ENCODE results near the gene TMEM8B.
"Not testable (repeated sequence)": the region's sequence is repeated elsewhere in the genome, so short reads cannot be mapped to it uniquely, and the experiment has no call there.

TMEM8B gene

DNA sequence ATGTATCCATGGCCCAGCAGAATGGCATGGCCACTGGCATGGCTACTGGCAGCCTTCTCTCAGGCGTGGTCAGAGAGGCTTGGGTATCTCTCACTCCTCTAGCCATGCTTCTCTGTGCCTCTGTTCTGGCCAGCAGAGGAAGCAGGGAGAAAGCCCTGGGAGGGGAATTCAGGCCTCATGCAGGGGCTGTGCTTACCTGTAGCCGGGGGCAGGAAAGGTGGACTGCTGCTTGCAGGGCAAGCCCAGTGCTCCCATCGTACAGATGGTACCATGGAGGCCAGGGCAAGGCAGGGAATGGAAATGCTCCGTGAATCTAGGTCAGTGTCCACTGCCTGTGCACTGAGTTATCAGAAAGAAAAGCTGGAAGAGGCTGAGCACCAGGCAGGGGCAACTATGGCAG, 38.5 kb downstream of the TMEM8B start:
- no peak for DNase-seq

DNA sequence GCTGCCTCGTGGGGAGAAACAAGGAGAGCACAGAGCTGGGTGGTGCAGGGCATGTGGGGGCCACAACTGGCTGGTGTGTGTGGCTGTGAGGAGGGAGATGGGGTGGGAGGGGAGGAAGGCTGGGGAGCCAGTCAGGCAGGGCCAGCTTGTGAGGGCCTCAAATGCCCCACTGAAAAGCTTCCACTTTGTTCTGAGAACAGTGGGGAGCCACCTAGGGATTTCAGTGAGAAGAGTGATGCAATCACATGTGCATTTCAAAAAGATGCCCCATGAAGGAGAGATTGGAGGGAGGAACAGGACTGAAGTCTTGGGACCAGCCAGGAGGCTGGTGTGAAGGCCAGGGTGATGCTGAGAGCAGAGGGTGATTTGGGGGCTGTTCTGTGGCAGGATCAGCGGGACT, 39.9 kb downstream of the TMEM8B start:
- DNase-seq, result no peak

DNA sequence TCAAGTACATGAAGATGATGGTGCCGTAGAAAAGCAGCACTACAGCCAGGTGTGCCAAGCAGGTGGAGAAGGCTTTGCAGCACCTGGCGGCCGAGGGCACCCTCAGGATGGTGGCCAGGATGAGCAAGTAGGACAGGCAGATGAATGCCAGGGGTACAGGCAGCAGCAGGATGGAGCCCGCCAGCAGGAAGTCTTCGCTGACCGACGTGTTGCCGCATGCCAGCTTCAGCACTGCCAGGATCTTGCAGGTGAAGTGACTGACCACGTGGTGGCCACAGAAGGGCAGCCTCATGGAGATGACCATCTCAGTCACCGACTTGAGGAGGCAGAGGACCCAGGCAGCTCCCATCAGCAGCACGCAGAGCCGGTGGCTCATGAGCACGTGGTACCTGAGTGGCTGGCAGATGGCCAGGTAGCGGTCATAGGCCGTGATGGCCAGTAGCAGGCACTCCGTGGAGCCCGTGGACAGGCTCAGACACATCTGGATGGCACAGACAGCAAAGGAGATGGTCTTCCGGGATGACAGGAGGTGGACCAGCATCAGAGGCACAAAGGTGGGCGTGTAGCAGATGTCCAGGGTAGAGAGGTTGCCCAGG, 40.7 kb downstream of the TMEM8B start:
- DNase-seq, result no peak

DNA sequence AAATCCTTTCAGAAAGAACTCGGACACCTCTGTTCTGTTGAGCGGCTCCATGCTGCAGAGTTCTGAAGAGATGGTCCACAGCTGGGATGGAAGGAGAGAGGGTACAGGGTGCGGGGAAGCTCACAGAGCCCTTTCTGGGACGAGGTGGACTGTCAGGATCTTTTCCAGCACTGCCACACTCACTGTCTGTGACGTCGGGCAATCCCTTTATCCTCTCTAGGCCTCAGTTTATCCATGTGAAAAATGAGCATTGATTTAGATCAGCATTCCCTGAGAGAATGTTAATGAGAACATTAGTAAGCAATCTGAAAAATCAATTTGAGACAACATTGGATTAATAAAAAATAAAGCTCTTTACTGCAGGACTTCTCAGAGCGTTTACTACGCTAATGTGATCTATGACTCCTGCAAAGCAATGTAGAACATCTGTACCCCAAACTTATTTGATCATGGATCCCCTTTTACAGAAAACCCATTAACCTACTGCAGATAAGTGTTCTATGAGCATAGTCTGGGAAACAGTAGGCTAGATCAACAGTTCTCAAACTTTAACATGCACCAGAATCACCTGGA, 41.4 kb downstream of the TMEM8B start, which contains the start of gene OR13J1:
Gene OR13J1, minus strand, starts transcription at position 51 of the 573 bp plus-strand sequence. Its CDS starts 0 bp downstream, at position 51.
- no peak for DNase-seq

DNA sequence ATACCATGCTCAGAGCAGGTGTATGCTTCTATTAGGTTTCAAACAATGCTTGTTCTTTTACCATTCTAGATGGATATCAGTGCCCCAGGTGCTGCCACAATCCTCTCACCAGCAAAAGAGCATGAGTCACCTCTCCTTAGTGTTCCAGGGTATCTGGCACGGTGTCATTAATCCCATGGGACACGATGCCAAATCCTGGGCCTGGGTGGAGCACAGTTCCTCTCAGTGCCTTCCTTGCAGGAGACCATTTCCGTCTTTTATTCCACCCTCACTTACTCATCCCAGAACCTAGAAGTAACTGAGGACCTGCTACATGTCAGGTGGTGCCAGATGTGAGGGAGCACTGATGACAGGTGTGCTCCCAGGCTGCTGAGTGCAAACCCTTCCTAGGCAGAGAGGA, 42.5 kb downstream of the TMEM8B start:
- DNase-seq, result no peak

DNA sequence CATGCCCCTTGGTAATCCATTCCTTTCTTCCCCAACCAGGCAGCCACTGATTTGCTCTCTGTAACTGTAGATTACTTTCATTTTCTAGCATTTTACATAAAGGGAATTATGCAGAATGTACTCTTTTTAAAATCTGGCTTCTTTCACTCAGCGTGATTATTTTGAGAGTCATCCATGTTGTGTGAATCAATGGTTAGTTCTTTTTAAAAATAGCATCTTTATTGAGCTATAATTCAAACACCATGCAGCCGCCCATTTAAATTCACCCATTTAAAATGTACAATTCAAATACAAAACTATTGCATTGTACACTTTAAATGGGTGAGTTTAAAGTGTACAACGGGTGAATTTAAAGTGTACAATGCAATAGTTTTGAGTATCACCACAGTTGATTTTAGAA, 43.5 kb downstream of the TMEM8B start:
- DNase-seq, result no peak

DNA sequence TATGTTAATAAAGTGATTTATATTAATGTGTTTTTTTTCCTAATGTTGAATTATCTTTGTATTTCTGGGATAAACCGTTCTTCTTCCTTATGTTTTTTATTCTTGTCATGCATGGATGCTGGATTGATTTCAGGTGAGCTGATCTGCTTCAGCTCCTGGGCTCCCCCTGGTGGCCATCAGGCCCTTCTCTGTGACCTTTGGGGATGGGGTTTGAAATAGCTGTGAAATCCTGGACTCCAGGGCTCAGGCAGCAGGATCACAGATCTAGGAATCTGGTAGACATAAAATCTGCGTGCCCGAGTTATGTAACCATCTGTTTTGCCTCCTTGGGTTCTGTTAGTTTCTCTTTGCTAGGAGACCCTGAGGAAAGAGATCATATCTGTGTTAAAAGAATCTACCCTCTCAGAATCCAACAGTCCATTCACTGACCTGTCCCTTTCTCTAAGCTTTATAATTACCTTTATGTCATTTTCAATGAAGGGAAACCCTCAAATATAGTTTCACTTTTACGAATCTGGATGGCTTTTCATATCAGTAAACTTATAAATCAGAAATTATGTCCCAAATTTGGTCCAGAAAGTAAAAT, 53.3 kb downstream of the TMEM8B start:
- DNase-seq, result peak; percentile 87

DNA sequence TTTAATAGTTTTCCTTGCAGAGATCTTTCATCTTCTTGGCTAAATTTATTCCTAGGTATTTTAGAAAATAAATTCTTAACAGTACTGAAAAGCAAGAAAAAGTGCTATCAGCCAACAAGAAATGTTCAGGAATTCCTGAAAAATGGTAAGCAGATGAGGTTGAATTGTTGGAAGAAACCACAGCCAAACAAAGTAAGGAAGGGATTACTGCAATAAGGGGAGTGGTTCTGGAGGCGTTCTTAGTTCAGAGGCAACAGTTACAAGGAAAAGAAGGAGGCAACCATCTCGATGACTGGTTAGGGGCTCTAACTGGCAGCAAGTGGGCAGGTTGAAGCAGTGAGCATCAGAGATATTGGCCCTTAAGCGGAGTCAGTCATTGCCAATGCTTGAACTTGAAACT, 54.0 kb downstream of the TMEM8B start:
- no peak for DNase-seq

DNA sequence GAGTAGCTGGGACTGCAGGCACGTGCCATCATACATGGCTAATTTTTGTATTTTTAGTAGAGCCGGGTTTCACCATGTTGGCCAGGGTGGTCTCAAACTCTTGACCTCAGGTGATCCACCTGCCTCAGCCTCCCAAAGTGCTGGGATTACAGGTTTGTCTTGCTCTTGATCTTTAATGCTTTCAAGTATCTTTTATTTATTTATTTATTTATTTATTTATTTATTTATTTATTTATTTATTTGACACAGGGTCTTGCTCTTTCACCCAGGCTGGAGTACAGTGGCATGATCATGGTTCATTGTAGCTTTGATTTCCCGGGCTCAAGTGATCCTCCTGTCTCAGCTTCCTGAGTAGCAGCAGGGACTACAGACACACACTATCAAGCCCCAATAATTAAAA, 55.9 kb downstream of the TMEM8B start:
- DNase-seq, result not testable (repeated sequence)

DNA sequence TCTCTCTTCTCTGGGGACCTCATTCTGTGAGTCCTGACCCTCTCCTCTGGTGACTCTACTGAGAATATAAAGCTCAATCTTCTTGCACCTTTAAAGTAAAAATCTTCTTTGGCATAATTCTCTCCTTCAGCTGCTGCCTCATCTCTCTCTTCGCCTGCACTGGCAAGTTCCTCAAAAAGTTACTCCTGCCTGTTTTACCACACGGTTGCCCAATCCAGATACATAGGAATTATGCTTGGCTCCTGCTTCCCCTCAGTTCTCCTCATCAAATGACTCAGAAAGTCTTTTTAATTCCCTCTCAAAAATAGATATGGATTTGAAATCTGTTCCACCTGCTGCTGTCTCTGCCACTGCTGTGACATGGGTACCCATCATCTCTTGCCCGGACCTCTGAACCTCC, 62.6 kb downstream of the TMEM8B start:
- no peak for DNase-seq

DNA sequence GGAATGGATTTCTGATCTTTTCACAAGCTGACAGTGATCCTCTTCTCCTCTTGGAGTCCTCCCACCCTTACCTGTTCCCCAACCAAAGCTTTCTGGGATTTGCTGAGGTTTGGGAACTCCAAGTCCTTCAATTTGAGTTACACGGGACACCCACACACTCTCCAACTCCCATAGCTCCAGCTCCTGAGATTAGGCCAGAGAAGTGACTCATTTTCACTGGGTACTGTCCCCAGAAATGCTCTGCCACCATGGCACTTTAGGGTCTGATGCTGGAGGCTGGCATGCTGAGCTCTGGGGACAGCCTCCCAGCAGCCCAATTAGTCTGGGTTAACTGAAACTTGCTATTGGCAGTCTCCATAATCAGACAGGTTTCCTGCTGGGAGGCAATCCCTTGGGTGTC, 63.0 kb downstream of the TMEM8B start:
- no peak for DNase-seq

DNA sequence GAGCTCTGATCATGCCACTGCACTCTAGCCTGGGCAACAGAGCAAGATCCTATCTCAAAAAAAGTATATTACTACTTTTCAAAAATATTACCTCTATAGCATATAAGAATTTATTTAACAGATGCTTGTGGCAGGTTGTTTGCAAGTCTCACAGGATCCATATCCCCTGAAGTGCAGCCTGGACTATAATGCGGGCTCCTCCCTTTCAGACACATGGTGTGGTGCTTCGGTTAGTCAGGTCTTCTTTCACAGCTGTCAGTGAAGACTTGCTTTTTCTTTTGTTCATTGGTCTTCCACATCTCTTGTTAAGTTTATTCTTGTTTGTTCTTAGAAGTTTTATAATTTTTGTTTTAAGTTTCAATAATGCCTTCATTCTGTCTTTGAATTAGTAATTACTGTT, 67.5 kb downstream of the TMEM8B start:
- DNase-seq, result no peak

DNA sequence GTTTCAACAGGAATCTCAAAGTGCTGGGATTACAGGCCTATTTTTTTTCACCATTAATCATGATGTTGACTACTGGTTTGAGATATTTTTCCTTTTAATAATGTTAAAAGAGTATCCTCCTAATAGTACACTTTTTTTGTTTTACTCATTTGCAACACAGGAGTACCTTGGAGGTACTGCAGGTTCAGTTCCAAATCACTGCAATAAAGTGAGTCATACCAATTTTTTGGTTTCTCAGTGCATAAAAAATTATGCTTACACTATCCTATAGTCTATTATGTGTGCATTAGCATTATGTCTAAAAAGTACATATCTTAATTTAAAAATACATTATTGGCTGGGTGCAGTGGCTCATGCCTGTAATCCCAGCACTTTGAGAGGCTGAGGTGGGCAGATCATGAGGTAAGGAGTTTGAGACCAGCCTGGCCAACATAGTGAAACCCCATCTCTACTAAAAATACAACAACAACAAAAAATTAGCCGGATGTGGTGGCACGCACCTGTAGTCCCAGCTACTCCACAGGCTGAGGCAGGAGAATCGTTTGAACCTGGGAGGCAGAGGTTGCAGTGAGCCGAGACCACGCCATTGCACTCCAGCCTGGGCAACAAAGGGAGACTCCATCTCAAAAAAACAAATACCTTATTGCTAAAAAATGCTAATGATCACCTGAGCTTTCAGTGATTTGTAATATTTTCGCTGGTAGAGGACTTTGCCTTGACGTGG, 68.5 kb downstream of the TMEM8B start:
- DNase-seq, result not testable (repeated sequence)

DNA sequence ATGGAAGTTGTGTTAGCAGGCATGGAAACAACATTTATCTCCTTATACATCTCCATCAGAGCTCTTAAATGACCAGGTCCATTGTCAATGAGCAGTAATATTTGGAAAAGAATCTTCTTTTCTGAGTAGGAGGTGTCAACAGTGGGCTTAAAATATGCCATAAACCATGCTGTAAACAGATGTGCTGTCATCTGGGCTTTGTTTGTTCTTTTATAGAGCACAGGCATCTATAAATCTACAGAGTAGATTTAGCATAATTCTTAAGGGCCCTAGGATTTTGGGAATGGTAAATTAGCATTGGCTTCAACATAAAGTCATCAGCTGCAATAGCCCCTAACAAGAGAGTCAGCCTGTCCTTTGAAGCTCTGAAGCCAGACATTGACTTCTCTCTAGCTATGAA, 69.3 kb downstream of the TMEM8B start:
- no peak for DNase-seq

DNA sequence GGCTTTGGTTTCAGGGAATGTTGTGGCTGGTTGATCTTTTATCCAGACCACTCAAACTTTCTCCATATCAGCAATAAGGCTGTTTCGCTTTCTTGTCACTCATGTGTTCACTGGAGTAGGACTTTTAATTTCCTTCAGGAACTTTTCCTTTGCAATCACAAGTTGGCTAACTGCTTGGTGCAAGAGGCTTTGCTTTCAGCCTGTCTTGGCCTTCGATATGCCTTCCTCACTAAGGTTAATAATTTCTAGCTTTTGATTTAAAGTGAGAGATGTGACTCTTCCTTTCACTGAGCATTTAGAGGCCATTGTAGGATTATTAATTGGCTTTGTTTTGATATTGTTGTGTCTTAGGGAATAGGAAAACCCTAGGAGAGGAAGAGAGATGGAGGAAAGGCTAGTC, 70.0 kb downstream of the TMEM8B start:
- DNase-seq, result no peak

DNA sequence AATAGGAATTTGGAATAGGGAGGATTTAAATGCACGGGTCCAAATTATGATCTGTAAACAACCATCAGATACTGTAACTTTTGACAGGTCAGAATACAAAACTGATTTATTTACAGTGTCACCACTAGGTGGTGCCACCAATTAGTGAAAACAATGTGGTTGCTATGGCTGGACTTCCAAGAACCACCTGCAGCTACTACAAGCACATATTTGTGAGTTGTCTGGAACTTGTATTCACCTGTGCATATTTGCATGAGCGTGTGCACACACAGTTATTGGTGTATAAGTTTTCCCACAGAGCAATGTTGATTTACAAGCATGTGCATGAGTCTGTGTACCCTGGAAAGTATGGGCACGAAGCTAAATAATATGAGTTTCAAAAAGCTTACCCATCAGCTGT, 74.0 kb downstream of the TMEM8B start:
- peak; percentile 35 for DNase-seq

DNA sequence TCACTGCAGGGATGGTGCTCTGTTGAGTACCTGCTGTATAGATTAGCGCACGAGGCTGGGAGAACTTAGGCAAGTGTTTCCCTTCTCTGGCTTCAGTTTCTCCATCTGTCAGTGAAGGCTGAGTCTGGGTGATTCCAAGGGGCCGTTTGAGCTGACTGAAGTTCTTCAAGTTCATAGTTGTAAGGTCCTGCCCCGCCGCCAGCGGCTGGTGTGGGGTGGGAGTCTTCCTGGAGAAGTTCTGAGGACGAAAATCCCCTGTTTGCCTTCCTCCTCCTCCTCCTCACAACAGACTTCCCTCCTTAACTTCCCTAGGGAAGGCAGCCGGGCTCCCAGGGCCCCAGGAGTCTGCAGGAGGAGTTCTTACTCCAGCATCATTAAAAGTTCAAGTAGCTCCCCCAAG, 75.3 kb downstream of the TMEM8B start:
- no peak for DNase-seq

DNA sequence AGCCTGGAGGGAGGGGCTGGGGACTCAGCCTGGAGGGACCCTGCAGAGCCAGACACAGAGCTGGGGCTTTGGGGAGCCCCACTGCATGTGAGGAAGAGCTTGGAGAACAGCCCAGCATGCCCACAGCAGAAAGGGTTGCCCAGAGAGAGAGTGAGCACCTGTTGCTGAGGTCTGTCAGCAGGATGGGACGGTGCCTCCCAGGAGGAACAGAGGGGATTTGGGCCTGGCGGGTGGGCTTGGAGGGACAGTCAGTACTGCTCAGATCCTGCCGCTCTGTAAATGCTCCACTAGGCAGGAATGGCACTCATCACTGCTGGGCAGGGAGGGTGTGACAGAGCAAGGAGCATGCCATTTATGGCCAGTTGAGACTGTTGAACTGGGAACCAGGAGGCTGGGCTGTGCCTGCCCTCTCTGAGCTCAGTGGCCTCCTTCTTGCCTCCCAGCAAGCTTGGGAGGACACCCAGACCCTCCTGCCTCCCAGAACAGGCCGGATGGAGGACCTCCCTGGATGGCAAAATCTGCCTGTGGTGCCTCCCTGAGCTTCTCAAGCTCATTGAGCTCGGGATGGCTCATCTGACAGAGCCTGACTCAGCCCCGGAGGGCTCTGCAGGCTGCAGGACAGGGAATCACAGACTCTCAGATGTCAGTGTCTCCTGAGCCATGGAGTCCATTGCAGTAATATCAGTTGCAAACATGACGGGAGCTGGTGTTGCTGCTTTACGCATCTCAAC, 76.2 kb downstream of the TMEM8B start:
- no peak for DNase-seq

DNA sequence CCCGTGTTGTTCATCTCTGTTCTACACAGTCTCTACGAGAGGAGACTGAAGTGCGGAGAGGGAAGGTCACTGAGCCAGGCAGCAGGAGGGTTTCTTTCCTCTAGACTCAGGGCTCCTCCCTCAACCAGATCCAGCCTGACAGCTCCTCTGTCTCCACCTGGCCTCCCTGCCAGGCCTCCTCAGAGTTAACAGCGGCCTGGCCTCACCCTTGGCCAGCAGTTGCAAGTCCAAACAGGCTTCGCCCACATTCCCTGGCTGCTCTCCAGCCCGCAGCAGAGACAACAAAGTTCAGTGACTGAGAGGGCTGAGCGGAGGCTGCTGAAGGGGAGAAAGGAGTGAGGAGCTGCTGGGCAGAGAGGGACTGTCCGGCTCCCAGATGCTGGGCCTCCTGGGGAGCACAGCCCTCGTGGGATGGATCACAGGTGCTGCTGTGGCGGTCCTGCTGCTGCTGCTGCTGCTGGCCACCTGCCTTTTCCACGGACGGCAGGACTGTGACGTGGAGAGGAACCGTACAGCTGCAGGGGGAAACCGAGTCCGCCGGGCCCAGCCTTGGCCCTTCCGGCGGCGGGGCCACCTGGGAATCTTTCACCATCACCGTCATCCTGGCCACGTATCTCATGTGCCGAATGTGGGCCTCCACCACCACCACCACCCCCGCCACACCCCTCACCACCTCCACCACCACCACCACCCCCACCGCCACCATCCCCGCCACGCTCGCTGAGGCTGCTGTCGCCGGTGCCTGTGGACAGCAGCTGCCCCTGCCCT, 77.1 kb downstream of the TMEM8B start, which contains the start of gene HRCT1:
Gene HRCT1, plus strand, starts transcription at position 291 of the 768 bp plus-strand sequence. Its CDS starts 86 bp downstream, at position 377.
- no peak for DNase-seq

DNA sequence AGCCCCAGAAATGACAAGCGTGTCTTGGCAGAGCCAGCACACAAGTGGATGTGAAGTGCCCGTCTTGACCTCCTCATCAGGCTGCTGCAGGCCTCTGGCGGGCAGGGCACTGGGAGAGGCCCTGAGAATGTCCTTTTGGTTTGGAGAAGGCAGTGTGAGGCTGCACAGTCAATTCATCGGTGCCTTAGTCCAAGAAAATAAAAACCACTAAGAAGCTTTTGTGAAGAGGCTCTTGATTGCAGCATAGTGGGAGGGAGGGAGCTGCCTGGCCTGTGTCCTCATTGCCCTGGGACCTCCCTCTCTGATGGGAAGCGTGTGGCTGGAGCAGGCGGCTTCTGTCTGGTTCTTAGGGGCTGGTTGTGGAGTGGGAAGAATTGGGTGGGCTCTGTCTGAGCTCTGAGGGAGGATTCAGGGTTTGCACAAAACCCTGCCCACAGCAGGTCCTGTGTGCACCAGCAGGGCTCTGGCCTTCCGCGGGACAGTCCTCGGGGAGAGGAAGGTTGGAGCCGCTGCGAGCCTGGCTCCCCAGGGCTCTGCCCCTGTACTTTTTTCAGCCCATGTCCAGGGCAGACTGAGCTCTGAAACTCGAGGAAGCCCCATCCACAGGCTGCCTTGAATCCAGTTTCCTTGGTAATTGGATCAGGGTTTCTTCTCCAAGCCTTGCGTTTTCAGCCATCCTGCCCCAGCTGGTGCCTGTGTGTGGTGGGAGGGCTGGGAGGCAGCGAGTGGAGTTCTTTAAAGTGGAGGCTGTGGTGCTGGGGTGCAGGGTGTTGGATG, 78.1 kb downstream of the TMEM8B start:
- DNase-seq, result no peak

DNA sequence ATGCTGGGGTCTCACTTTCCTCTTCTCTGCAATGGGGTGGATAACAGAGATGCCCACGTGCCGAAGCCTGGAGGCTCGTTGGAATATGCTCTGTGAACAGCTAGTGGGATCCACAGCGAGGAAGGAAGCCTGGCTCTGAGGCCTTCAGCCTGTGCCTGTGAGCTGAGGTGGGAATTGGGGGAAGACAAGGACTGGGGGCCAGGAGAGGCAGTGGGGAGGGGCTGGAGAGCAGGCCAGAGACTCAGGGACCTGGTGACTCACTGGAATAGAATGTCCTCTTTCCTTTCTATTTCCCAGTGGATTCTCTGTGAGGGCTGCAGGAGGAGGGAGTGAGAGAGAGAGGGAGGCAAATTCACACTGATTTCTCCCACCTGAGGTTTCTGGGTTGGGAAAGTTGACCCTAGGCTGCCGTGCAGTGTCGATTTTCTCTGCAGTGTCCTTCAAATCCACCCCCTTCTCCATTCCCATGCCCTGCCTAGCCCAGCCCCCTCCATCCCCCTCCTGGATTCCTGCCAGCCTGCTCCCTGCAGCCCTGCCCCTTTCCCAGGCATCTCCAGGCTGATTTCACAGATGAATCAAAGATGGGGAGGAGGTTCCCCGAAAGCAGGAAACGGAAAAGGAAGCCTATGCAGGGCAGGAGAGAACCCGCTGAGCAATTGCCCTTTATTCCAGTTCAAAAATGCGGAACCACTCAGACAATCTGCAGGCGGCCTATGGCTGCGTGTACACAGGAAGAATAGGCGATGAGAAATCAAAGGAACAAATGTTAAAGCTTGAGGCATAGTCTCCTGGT, 78.9 kb downstream of the TMEM8B start:
- no peak for DNase-seq
